Measurements from ENCODE around the gene PARP16. TPM values are rescaled to one million over a fixed set of nuclear protein-coding genes. Genes with fewer than 3 reads are reported as not detected.

The PARP16 gene
- total and polyA plus RNA-seq, 10 donors = 6.4 to 11.3 (median 9.6) TPM

GRCh38 chr15:65254356-65254755 is 32.3 kb downstream of the PARP16 start:
- 63 to 71% (median 69%) methylated on average over 4 of the region's 4 CpGs for WGBS, 5 donors
- TF ChIP-seq POLR2AphosphoS5 (IDR thresholded peaks at IDR 0.05) = no peak
- TF ChIP-seq CTCF (IDR thresholded peaks at IDR 0.05 in 8 of 11, conservative IDR thresholded peaks at IDR 0.05 in 3 of 11) = no peak
- TF ChIP-seq POLR2A (IDR thresholded peaks at IDR 0.05) = no peak
- peaks cover under 1 to 68% (median 18%) of the 10 kb centered on the region in 6 donors for H3K36me3 ChIP-seq
- no peak for DNase-seq
- intact Hi-C loops (cut with DNase I; ENCODE audit: low total_unique reads) = no loop called here
- no peaks in the 10 kb centered on the region for H3K4me1 ChIP-seq
- no peak overlapping the region for H3K27ac ChIP-seq
- no peaks in the 10 kb centered on the region for H3K9me3 ChIP-seq
- H3K4me3 ChIP-seq = no peak overlapping the region
- H3K27me3 ChIP-seq (replicated peaks in 1 of 7) = no peaks in the 10 kb centered on the region

GRCh38 chr15:65249641-65250040 is 37.0 kb downstream of the PARP16 start:
- DNase-seq = no peak

GRCh38 chr15:65248511-65249255 is 38.0 kb downstream of the PARP16 start:
- no peak overlapping the region for H3K27ac ChIP-seq
- no peaks in the 10 kb centered on the region for H3K4me1 ChIP-seq
- H3K27me3 ChIP-seq (replicated peaks in 1 of 7) = no peaks in the 10 kb centered on the region
- no peak overlapping the region for H3K4me3 ChIP-seq
- 75 to 90% (median 84%) methylated on average over 9 of the region's 9 CpGs for WGBS, 5 donors
- DNase-seq = no peak
- intact Hi-C loops (cut with DNase I; ENCODE audit: low total_unique reads) = no loop called here
- no peaks in the 10 kb centered on the region for H3K9me3 ChIP-seq
- peaks cover 0 to 36% (median 0%) of the 10 kb centered on the region in 6 donors for H3K36me3 ChIP-seq
- TF ChIP-seq POLR2A (IDR thresholded peaks at IDR 0.05) (no peak), POLR2AphosphoS5 (IDR thresholded peaks at IDR 0.05) (no peak), CTCF (IDR thresholded peaks at IDR 0.05 in 8 of 11, conservative IDR thresholded peaks at IDR 0.05 in 3 of 11) (no peak)

More at GRCh38 chr15:65249641-65250040, 37.0 kb downstream of the PARP16 start:
- Histone ChIP-seq H3K9me3 (no peaks in the 10 kb centered on the region), H3K4me3 (no peak overlapping the region), H3K4me1 (no peaks in the 10 kb centered on the region), H3K27ac (no peak overlapping the region), H3K36me3 (peaks cover 0 to 44% (median 0%) of the 10 kb centered on the region in 6 donors), H3K27me3 (replicated peaks in 1 of 7) (no peaks in the 10 kb centered on the region)
- TF ChIP-seq POLR2AphosphoS5 (IDR thresholded peaks at IDR 0.05) (no peak), CTCF (IDR thresholded peaks at IDR 0.05 in 8 of 11, conservative IDR thresholded peaks at IDR 0.05 in 3 of 11) (no peak), POLR2A (IDR thresholded peaks at IDR 0.05) (no peak)
- intact Hi-C loops (cut with DNase I; ENCODE audit: low total_unique reads) = no loop called here
- WGBS, 5 donors = 57 to 68% (median 63%) methylated on average over 2 of the region's 2 CpGs

- Histone ChIP-seq H3K36me3 (peaks cover 0 to 31% (median 0%) of the 10 kb centered on the region in 6 donors), H3K4me3 (no peak overlapping the region), H3K27me3 (replicated peaks in 1 of 7) (no peaks in the 10 kb centered on the region), H3K27ac (no peak overlapping the region), H3K4me1 (no peaks in the 10 kb centered on the region), H3K9me3 (no peaks in the 10 kb centered on the region)
- intact Hi-C loops (cut with DNase I; ENCODE audit: low total_unique reads) = no loop called here
- TF ChIP-seq CTCF (IDR thresholded peaks at IDR 0.05 in 8 of 11, conservative IDR thresholded peaks at IDR 0.05 in 3 of 11) = no peak
- no peak for TF ChIP-seq POLR2AphosphoS5 (IDR thresholded peaks at IDR 0.05)
- DNase-seq = no peak
- 91 to 98% (median 94%) methylated on average over 6 of the region's 6 CpGs for WGBS, 5 donors
These were observed 39.7 kb downstream of the PARP16 start for GRCh38 chr15:65246939-65247338.
